HCT116 (cell line): ENCODE results near the gene NECAB2. TPM values are rescaled to one million over a fixed set of nuclear protein-coding genes. Genes with fewer than 3 reads are reported as not detected.

ENCODE experiments used
- ATAC-seq: fragments of 200-7000 bp; cut with Tn5 transposase; 2 replicates; pipeline ENCODE4 v1.9.1; 2020; ENCODE audit warnings: mild to moderate bottlenecking, moderate library complexity
- BruUV-seq: library from RNA; stranded (reverse); fragments of 400-500 nt; replicated peaks from 2 replicates; lab custom pipeline; 2021; lab: Mats Ljungman, UMichigan
- CTCF ChIA-PET: fragments of 300-600 bp; sonication (Branson Sonifier 250); formaldehyde crosslinking; loops from one replicate; lab custom pipeline; 2021; ENCODE audit warnings: antibody characterized with exemption; lab: Charles Lee
- POLR2A ChIA-PET: fragments of 300-600, 350-600 bp; sonication (Branson Sonifier 250); formaldehyde crosslinking; loops from one replicate; lab custom pipeline; 2021; ENCODE audit warnings: antibody characterized with exemption; lab: Charles Lee
- RAD21 ChIA-PET, 2 experiments: fragments of 300-600 bp; sonication (Branson Sonifier 250); formaldehyde crosslinking; loops; one replicate each; lab custom pipeline; 2023; ENCODE audit warnings: low total read pairs in 2 of 2; ENCODE audit not compliant: uncharacterized antibody in 2 of 2, unreplicated experiment in 2 of 2, low non-redundant PET in 1 of 2; lab: Charles Lee
- DNase-seq: peaks from one replicate; pipeline ENCODE4 v3.0.0-alpha.2; 2010; ENCODE audit warnings: low read depth, low spot score
- H2AFZ ChIP-seq: fragments of 200-600 bp; shearing (Covaris generic), sonication (generic); 2 replicates; pipeline ENCODE4 v1.6.1; 2017; ENCODE audit warnings: low read depth, mixed run types, mixed read lengths, antibody characterized with exemption, low read length; ENCODE audit not compliant: poor library complexity, severe bottlenecking
- H3K27ac ChIP-seq: 2 replicates; pipeline ENCODE4 v1.5.1; 2012; ENCODE audit warnings: low read depth, low read length
- H3K27me3 ChIP-seq: fragments of 200-600 bp; sonication (generic); 2 replicates; pipeline ENCODE4 v1.6.1; 2016; ENCODE audit warnings: mixed run types, low read length, mixed read lengths; ENCODE audit not compliant: insufficient read depth
- H3K36me3 ChIP-seq, 2 experiments: fragments of 200-500 bp in 1 of 2; fragments of 200-600 bp in 1 of 2; sonication (Bioruptor generic) in 1 of 2; sonication (generic) in 1 of 2; 2 replicates each; pipeline versions ENCODE4 v1.5.1 to v1.6.1; 2014 to 2016; ENCODE audit warnings: low read length in 2 of 2, inconsistent platforms in 1 of 2, mixed read lengths in 1 of 2, mixed run types in 1 of 2; ENCODE audit not compliant: insufficient read depth in 2 of 2, control insufficient read depth in 1 of 2
- H3K4me1 ChIP-seq, 2 experiments: fragments of 200-600 bp in 1 of 2; sonication (generic) in 1 of 2; 2 replicates each; pipeline versions ENCODE4 v1.5.1 to v1.6.1; 2012 to 2017; ENCODE audit warnings: low read length in 2 of 2, inconsistent platforms in 1 of 2, mild to moderate bottlenecking in 1 of 2, mixed read lengths in 1 of 2, mixed run types in 1 of 2, moderate library complexity in 1 of 2; ENCODE audit not compliant: insufficient read depth in 2 of 2, control insufficient read depth in 1 of 2
- H3K4me2 ChIP-seq: fragments of 200-600 bp; sonication (generic); 2 replicates; pipeline ENCODE4 v1.6.1; 2017; ENCODE audit warnings: mixed run types, low read length, mixed read lengths
- H3K4me3 ChIP-seq, 2 experiments: fragments of 200-600 bp in 1 of 2; sonication (generic) in 1 of 2; replicated peaks in 1 of 2; 2 replicates each; pipeline ENCODE4 v1.5.1; 2011 to 2016; ENCODE audit warnings: low read length in 2 of 2, control low read depth in 1 of 2, low read depth in 1 of 2, mild to moderate bottlenecking in 1 of 2, mixed read lengths in 1 of 2, mixed run types in 1 of 2
- H3K79me2 ChIP-seq: fragments of 200-600 bp; sonication (generic); 2 replicates; pipeline ENCODE4 v1.6.1; 2017; ENCODE audit warnings: mild to moderate bottlenecking, mixed run types, low read length, moderate library complexity, mixed read lengths; ENCODE audit not compliant: insufficient read depth
- H3K9ac ChIP-seq: fragments of 200-600 bp; sonication (generic); 2 replicates; pipeline ENCODE4 v1.6.1; 2016; ENCODE audit warnings: low read length, mixed read lengths
- H3K9me2 ChIP-seq: fragments of 200-600 bp; sonication (generic), shearing (Covaris generic); 2 replicates; pipeline ENCODE4 v1.6.1; 2017; ENCODE audit warnings: mixed run types, mild to moderate bottlenecking, moderate library complexity; ENCODE audit not compliant: insufficient read depth
- H3K9me3 ChIP-seq, 2 experiments: fragments of 200-500 bp in 1 of 2; fragments of 200-600 bp in 1 of 2; sonication (Bioruptor generic) in 1 of 2; sonication (generic) in 1 of 2; 2 replicates each; pipeline ENCODE4 v1.6.1; 2014 to 2017; ENCODE audit warnings: low read length in 2 of 2, mixed read lengths in 2 of 2, inconsistent platforms in 1 of 2, low read depth in 1 of 2, mild to moderate bottlenecking in 1 of 2, mixed run types in 1 of 2, moderate library complexity in 1 of 2; ENCODE audit not compliant: control insufficient read depth in 1 of 2, insufficient read depth in 1 of 2
- H4K20me1 ChIP-seq: fragments of 200-600 bp; sonication (generic), shearing (Covaris generic); 2 replicates; pipeline ENCODE4 v1.6.1; 2017; ENCODE audit warnings: mixed run types, mild to moderate bottlenecking, moderate library complexity; ENCODE audit not compliant: insufficient read depth
- CBX3 ChIP-seq: IDR thresholded peaks from 2 replicates; pipeline ENCODE4 v1.6.1; 2012; ENCODE audit warnings: low read depth
- CEBPB ChIP-seq: IDR thresholded peaks from 2 replicates; pipeline ENCODE4 v1.6.1; 2012; ENCODE audit warnings: low read depth
- EZH2phosphoT487 ChIP-seq: fragments of 200-600 bp; IDR thresholded peaks from 2 replicates; pipeline ENCODE4 v1.6.1; 2018; ENCODE audit warnings: antibody characterized with exemption, borderline replicate concordance
- FOSL1 ChIP-seq: IDR thresholded peaks from 2 replicates; pipeline ENCODE4 v1.6.1; 2012; ENCODE audit warnings: low read depth
- JUND ChIP-seq: IDR thresholded peaks from 2 replicates; pipeline ENCODE4 v1.6.1; 2012
- MAX ChIP-seq: IDR thresholded peaks from 2 replicates; pipeline ENCODE4 v1.6.1; 2012
- RAD21 ChIP-seq: IDR thresholded peaks from 2 replicates; pipeline ENCODE4 v1.6.1; 2012; ENCODE audit warnings: low read depth, mild to moderate bottlenecking
- REST ChIP-seq: IDR thresholded peaks from 2 replicates; pipeline ENCODE4 v1.6.1; 2012; ENCODE audit warnings: low read depth
- SIN3A ChIP-seq: IDR thresholded peaks from 2 replicates; pipeline ENCODE4 v1.6.1; 2012; ENCODE audit warnings: low read depth
- SRF ChIP-seq: IDR thresholded peaks from 2 replicates; pipeline ENCODE4 v1.6.1; 2012; ENCODE audit warnings: low read depth
- YY1 ChIP-seq: IDR thresholded peaks from 2 replicates; pipeline ENCODE4 v1.6.1; 2011; ENCODE audit warnings: low read length, low read depth, moderate library complexity, mild to moderate bottlenecking; ENCODE audit not compliant: insufficient replicate concordance; ENCODE audit errors: extremely low read depth
- ZBTB33 ChIP-seq: IDR thresholded peaks from 2 replicates; pipeline ENCODE4 v1.6.1; 2011; ENCODE audit warnings: mild to moderate bottlenecking, low read length, moderate library complexity; ENCODE audit not compliant: insufficient replicate concordance; ENCODE audit errors: extremely low read depth
- intact Hi-C: fragments of 100-400 bp; cut with micrococcal nuclease; formaldehyde crosslinking; loops from 2 replicates; pipeline ENCODE4 v1.10.0; 2022
- total RNA-seq: library from RNA; stranded (reverse); gene quantifications from one replicate; pipeline ENCODE4 v1.2.1, GENCODE V29; 2021; ENCODE audit not compliant: unreplicated experiment

Gene NECAB2
- total RNA-seq, 1 experiment from 2014 or later = 0.61 TPM

- H3K4me3 ChIP-seq = no peak overlapping the region
- intact Hi-C loops = no loop called here
- BruUV-seq = no TSS peak
- no peaks in the 10 kb centered on the region for H3K79me2 ChIP-seq
- no peak overlapping the region for H3K9ac ChIP-seq
- H3K4me1 ChIP-seq = peaks cover 7 to 26% of the 10 kb centered on the region in 2 experiments
- H2AFZ ChIP-seq = no peak overlapping the region
- no peaks in the 10 kb centered on the region for H4K20me1 ChIP-seq
- no peaks in the 10 kb centered on the region for H3K36me3 ChIP-seq
- DNase-seq (no peak), ATAC-seq (no peak)
- H3K4me2 ChIP-seq = no peak overlapping the region
- H3K27me3 ChIP-seq = no peaks in the 10 kb centered on the region
- TF ChIP-seq CBX3 = no peak
- TF ChIP-seq REST = no peak
- no peak for TF ChIP-seq EZH2phosphoT487
- TF ChIP-seq ZBTB33 = no peak
- no peak for TF ChIP-seq SIN3A
- no peak for TF ChIP-seq RAD21
- TF ChIP-seq FOSL1 = no peak
- no peak for TF ChIP-seq YY1
- TF ChIP-seq JUND = no peak
- TF ChIP-seq SRF = no peak
- no peak for TF ChIP-seq CEBPB
- TF ChIP-seq MAX = no peak
- POLR2A ChIA-PET = no interaction called here
- RAD21 ChIA-PET = no interaction called here
- H3K9me3 ChIP-seq = no peaks in the 10 kb centered on the region
- no peak overlapping the region for H3K27ac ChIP-seq
- no peaks in the 10 kb centered on the region for H3K9me2 ChIP-seq
- CTCF ChIA-PET = interaction anchor here (1.1 to 1.5 kb wide), 2 partner anchors 27 to 136 kb away, joined by 4 to 5 read pairs; no protein-coding TSS in a partner anchor
These were observed 38.1 kb upstream of the NECAB2 start for GRCh38 chr16:83929811-83930555.
